Measurements from ENCODE around the gene ECE1. TPM values are rescaled to one million over a fixed set of nuclear protein-coding genes. Genes with fewer than 3 reads are reported as not detected.

ECE1 gene
- polyA plus RNA-seq, 3 donors = 10.6 to 42.4 (median 23.3) TPM

GRCh38 chr1:21200767-21201166, 89.5 kb downstream of the ECE1 start:
- H3K4me1 ChIP-seq (ENCODE audit: control insufficient read depth in 1 of 2, insufficient read depth in 2 of 2, low read length in 2 of 2) = no peaks in the 10 kb centered on the region
- H3K27me3 Mint-ChIP-seq (ENCODE audit: low read depth in 3 of 3) = peaks cover 0 to 8% (median 8%) of the 10 kb centered on the region in 3 donors
- no peaks in the 10 kb centered on the region for H3K9me3 ChIP-seq (replicated peaks in 1 of 2; ENCODE audit: control insufficient read depth in 1 of 2, insufficient read depth in 1 of 2, low read length in 2 of 2)
- no peak overlapping the region for H3K4me3 Mint-ChIP-seq
- WGBS (ENCODE audit: insufficient coverage) = 89% methylated on average over 3 of the region's 6 CpGs
- H4K20me1 ChIP-seq (ENCODE audit: insufficient read depth, low read length) = no peaks in the 10 kb centered on the region
- H3K4me3 ChIP-seq (replicated peaks in 1 of 3; ENCODE audit: low read depth in 2 of 3, low read length in 3 of 3) = no peak overlapping the region
- no peak overlapping the region for H3K9ac ChIP-seq (ENCODE audit: insufficient read depth, low read length, poor library complexity, severe bottlenecking)
- H2AFZ ChIP-seq (ENCODE audit: insufficient read depth, low read depth, low read length, poor library complexity, severe bottlenecking) = no peak overlapping the region
- H3K36me3 Mint-ChIP-seq = no peaks in the 10 kb centered on the region
- no peak for DNase-seq
- H3K4me1 Mint-ChIP-seq = no peaks in the 10 kb centered on the region
- intact Hi-C loops (cut with micrococcal nuclease) = no loop called here
- no peak overlapping the region for H3K27ac ChIP-seq (ENCODE audit: low read depth in 1 of 2, low read length in 2 of 2)
- no peak overlapping the region for H3K27ac Mint-ChIP-seq
- H3K9me3 Mint-ChIP-seq = no peaks in the 10 kb centered on the region
- H3K36me3 ChIP-seq (replicated peaks in 1 of 2; ENCODE audit: control insufficient read depth in 1 of 2, insufficient read depth in 2 of 2, low read length in 2 of 2) = no peaks in the 10 kb centered on the region
- TF ChIP-seq CTCF (IDR thresholded peaks at IDR 0.05) = no peak
- no peaks in the 10 kb centered on the region for H3K27me3 ChIP-seq (ENCODE audit: control insufficient read depth in 2 of 2, insufficient read depth in 2 of 2, low read length in 2 of 2)
- H3K4me2 ChIP-seq (replicated peaks; ENCODE audit: extremely low read depth, low read length, poor library complexity, severe bottlenecking) = no peak overlapping the region
- H3K79me2 ChIP-seq (ENCODE audit: insufficient read depth, low read length) = no peaks in the 10 kb centered on the region

GRCh38 chr1:21198929-21199328, 91.3 kb downstream of the ECE1 start:
- no peak overlapping the region for H3K27ac Mint-ChIP-seq
- no peaks in the 10 kb centered on the region for H3K36me3 Mint-ChIP-seq
- Histone ChIP-seq H3K27me3 (ENCODE audit: control insufficient read depth in 2 of 2, insufficient read depth in 2 of 2, low read length in 2 of 2) (no peaks in the 10 kb centered on the region), H3K79me2 (ENCODE audit: insufficient read depth, low read length) (no peaks in the 10 kb centered on the region), H3K27ac (ENCODE audit: low read depth in 1 of 2, low read length in 2 of 2) (no peak overlapping the region), H3K4me1 (ENCODE audit: control insufficient read depth in 1 of 2, insufficient read depth in 2 of 2, low read length in 2 of 2) (no peaks in the 10 kb centered on the region), H3K36me3 (replicated peaks in 1 of 2; ENCODE audit: control insufficient read depth in 1 of 2, insufficient read depth in 2 of 2, low read length in 2 of 2) (no peaks in the 10 kb centered on the region), H4K20me1 (ENCODE audit: insufficient read depth, low read length) (no peaks in the 10 kb centered on the region), H3K4me3 (replicated peaks in 1 of 3; ENCODE audit: low read depth in 2 of 3, low read length in 3 of 3) (no peak overlapping the region), H3K9ac (ENCODE audit: insufficient read depth, low read length, poor library complexity, severe bottlenecking) (no peak overlapping the region), H2AFZ (ENCODE audit: insufficient read depth, low read depth, low read length, poor library complexity, severe bottlenecking) (no peak overlapping the region), H3K4me2 (replicated peaks; ENCODE audit: extremely low read depth, low read length, poor library complexity, severe bottlenecking) (no peak overlapping the region), H3K9me3 (replicated peaks in 1 of 2; ENCODE audit: control insufficient read depth in 1 of 2, insufficient read depth in 1 of 2, low read length in 2 of 2) (no peaks in the 10 kb centered on the region)
- H3K4me3 Mint-ChIP-seq = no peak overlapping the region
- H3K4me1 Mint-ChIP-seq = peaks cover 4% of the 10 kb centered on the region
- peaks cover 0 to 8% (median 7%) of the 10 kb centered on the region in 3 donors for H3K27me3 Mint-ChIP-seq (ENCODE audit: low read depth in 3 of 3)
- peaks cover 0 to 1% (median 0%) of the 10 kb centered on the region in 7 donors for H3K9me3 Mint-ChIP-seq
- intact Hi-C loops (cut with micrococcal nuclease) = loop anchor here (5.0 to 10.0 kb wide), 2 partner anchors 207 to 504 kb away; no protein-coding TSS in a partner anchor
- WGBS (ENCODE audit: insufficient coverage) = 71% methylated on average over 1 of the region's 4 CpGs
- no peak for TF ChIP-seq CTCF (IDR thresholded peaks at IDR 0.05)
- DNase-seq = no peak
